HG02973 (cell line): Measurements from ENCODE around the gene EPHA7.

Experiments
- ATAC-seq: cut with Tn5 transposase; IDR thresholded peaks from one replicate; pipeline ENCODE4 v1.9.1; 2021; ENCODE audit warnings: moderate library complexity; ENCODE audit not compliant: unreplicated experiment

EPHA7 gene

GRCh38 chr6:93327857-93328256, 91.5 kb downstream of the EPHA7 start:
- no peak for ATAC-seq

DNA sequence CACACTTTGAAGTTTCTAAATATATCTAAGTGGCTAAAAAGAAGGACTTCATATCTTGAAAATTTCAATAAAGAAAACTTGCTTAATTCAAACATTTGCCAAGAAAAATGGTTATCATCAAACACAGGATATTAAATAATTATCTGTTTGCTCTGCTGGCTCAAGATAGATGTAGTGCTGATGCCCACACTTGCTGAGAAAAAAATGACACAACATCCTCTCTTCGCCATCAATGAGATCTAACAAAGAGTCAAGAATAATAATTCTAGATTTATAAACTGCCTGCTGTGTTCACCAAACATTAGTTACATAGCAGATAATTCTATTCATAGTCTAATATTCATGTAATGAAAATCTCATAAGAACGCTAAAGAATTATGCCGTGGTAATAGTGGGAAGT, 93.6 kb downstream of the EPHA7 start:
- ATAC-seq = no peak

- ATAC-seq = no peak
Measured at GRCh38 chr6:93323630-93324029, 95.7 kb downstream of the EPHA7 start.

DNA sequence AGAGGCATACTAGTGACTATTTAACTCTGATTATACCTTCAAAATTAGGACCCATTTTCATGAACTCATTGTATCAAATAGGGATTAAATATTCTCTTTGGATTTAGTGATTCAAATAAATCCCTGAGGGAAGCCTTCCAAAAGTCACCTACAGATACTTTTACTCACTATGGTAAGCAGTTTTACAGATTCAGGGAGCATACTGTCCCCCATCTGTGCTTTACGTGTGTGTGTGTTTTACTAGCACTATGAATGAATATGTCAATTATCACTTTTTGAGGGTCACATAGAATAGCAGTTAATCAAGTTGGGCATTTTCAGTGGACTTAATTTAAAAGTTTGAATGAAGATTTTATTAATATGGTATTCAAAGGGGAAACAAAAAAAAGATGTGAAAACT, 96.7 kb downstream of the EPHA7 start:
- ATAC-seq = no peak

DNA sequence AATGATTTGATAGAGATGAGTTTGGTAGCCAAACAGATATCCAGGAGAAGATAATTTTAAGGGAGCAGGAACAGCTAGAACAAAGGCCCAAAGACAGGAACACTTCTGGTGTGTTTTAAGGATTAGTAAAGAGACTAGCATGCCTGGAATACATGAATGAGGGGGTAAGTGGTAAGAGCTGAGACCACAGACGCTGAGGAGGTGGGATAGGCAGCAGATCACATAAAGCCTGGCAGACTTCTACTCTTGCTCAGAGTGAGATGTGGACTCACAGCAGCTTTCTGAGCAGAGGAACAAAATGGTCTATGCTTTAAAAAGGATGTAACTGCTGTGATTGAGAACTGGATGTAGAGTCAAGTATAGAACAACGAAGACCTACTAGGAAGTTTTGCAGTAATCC, 100.1 kb downstream of the EPHA7 start:
- no peak for ATAC-seq

DNA sequence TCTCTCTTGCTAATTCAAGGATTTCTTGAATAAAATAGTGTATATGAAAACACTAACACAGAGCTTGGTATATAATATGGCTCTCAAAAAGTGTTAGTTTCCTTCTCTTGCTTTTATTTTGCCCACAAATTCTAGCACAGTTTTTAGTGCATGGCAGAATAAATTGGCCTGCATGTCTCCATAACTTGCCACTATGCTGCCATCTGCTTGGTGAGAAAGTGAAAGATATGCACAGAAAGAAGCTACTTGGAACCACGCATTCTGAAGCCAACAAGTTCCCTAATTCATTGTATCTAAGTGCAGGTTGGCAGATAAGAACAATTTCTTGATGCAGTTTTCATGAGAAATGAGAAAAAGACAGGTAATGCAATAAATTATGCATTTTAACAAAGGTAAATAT, 101.2 kb downstream of the EPHA7 start:
- no peak for ATAC-seq

- ATAC-seq = no peak
Measured at GRCh38 chr6:93317592-93317991, 101.8 kb downstream of the EPHA7 start.

DNA sequence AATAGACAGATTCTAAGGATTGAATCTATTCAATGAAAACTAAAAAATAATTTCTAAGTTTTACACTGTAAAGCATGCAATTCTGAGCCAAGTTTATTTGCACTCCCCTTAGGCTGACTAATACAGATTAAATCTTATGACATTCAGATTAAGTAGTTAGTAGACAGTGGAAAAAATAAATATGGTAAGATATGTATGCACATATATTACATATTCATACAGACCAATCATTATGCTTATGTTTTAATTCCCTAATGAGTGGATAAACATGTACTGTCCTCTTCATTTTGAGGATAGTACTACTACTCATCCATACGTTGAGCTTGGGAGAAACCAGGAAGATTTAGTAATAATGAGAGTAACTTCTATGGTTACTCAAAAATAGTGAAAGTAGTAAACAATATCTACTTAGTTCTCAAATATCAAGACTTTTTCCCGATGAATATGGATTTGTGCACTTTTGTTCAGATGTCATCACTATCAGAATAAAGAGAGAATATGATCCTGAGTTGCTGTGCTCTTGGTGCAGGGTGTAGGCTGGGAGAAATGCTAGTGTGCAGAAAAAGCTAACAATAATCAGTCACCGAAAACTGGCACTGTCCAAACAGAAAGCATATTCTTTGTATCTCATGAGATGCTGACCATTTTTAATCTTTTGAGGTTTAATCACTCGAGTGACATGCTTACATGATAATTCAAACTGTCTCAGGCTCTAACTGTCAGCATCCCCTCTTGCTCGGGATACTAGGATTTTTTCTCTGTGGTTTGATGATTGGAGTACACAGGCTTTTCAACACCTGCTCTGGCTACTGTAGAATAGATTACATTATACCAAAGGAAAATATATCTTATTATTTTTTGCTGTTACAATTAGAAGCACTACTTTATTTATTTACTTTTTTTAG, 111.6 kb downstream of the EPHA7 start:
- no peak for ATAC-seq

DNA sequence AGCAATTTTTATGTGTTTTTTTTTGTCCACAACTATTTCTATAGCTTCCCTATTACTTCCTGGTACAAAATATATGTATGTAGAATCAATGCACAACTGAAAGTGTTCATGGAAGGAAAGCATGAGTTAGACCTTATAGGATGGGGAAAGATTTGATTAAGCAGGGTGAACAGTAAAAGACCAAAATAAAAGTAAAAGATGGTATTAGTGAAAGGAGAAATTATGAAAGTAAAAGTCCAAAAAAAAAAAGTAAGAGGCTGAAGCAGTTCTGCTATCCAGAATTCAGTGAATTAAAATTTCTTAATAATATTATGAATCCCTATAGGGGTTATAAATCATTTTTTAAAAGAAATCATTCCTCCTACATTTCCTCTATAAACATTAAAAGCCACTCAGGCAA, 114.3 kb downstream of the EPHA7 start:
- ATAC-seq = no peak

DNA sequence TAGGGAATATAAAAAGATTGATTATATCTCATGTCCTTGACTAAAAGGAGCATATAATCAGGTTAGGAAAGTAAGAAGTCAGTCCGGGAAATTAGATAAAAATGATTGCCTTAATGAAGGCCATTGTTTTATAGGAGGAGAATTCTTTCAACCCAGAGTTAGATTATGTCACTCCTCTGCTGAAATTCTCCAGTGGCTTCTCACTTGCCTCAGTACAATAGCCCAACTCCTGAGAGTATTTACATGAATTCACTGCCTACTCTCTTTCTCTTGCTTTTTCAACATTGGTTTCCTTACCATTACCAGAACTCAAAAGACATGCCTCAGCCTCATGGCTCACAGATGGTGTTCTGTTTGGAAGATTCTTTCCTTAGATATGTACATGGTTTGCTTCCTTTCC, 114.9 kb downstream of the EPHA7 start:
- ATAC-seq = no peak

- no peak for ATAC-seq
Measured at GRCh38 chr6:93300661-93301060, 118.7 kb downstream of the EPHA7 start.

- no peak for ATAC-seq
Measured at GRCh38 chr6:93299622-93300021, 119.7 kb downstream of the EPHA7 start.

- no peak for ATAC-seq
Measured at GRCh38 chr6:93295631-93296030, 123.7 kb downstream of the EPHA7 start.

DNA sequence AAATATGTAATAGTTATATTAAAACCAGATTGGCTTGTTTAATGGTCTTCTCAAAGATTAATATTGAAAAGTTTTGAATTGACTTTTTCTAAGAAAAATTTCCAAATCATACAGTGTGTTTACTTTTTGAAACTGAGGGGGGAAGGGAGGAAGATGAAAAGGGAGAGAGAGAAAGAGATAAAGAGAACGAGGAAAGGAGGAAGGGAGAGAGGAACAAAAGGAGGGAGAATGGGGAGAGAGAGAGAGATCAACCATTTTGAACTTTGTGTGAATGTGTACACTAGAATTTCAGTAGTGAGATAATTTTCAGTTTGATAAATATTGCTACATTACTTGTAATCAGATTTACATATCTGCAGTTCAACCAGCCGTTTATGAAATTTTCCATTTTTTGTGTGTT, 124.5 kb downstream of the EPHA7 start:
- no peak for ATAC-seq

DNA sequence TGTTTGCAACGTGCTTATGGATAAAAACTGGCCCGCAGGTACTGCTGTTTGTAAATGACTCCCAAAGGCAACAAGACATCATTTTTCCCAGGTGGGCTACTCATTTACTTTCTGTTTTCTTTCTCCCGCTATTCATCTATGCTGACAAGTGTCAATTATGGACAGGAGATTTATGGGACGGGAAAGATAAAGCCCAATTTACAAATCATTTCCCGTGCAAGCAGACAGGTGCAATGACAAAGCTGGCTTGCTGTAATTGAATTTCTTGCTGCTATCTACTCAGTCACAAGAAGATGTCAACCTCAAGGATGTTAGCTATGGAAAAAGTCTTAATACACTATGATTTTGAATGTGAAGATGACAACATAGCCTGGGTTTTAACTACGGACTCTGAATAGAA, 125.5 kb downstream of the EPHA7 start:
- ATAC-seq = no peak

- ATAC-seq = no peak
Measured at GRCh38 chr6:93293460-93293859, 125.9 kb downstream of the EPHA7 start.

DNA sequence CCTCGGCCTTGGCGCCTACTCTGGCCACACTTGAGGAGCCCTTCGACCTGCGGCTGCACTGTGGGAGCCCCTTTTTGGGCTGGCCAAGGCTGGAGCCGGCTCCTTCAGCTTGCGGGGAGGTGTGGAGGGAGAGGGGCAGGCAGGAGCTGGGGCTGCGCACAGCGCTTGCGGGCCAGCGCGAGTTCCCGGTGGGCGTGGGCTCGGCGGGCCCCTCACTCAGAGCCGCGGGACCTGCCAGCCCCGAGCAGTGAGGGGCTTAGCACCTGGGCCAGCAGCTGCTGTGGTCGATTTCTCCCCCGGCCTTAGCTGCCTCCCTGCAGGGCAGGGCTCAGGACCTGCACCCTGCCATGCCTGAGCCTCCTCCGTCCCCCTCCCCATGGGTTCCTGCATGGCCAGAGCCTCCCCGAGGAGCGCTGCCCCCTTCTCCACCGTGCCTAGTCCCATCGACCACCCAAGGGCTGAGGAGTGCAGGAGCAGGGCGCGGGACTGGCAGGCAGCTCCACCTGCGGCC, 136.8 kb downstream of the EPHA7 start:
- no peak for ATAC-seq

- ATAC-seq = no peak
Measured at GRCh38 chr6:93278241-93278640, 141.1 kb downstream of the EPHA7 start.

GRCh38 chr6:93272896-93273295, 146.5 kb downstream of the EPHA7 start:
- no peak for ATAC-seq

- ATAC-seq = no peak
Measured at GRCh38 chr6:93272211-93272610, 147.1 kb downstream of the EPHA7 start.

GRCh38 chr6:93266116-93266817, 153.1 kb downstream of the EPHA7 start:
- ATAC-seq = no peak

GRCh38 chr6:93260881-93261280, 158.5 kb downstream of the EPHA7 start:
- ATAC-seq = no peak
